Type B pancreatic cell (in vitro differentiated cells): ENCODE data around the gene HSPB8. TPM values are rescaled to one million over a fixed set of nuclear protein-coding genes. Genes with fewer than 3 reads are reported as not detected.

ENCODE experiments used
- DNase-seq: peaks from one replicate; pipeline ENCODE4 v3.0.0; 2021; ENCODE audit warnings: mixed read lengths; ENCODE audit not compliant: unreplicated experiment; ENCODE audit errors: extremely low spot score
- H3K27ac Mint-ChIP-seq: 2 replicates; pipeline ENCODE4 v1.8.0; 2021; ENCODE audit warnings: mild to moderate bottlenecking, mixed read lengths
- H3K27me3 Mint-ChIP-seq: 2 replicates; pipeline ENCODE4 v1.8.0; 2021; ENCODE audit warnings: mixed read lengths
- H3K36me3 Mint-ChIP-seq: 2 replicates; pipeline ENCODE4 v1.8.0; 2021; ENCODE audit warnings: mixed read lengths
- H3K4me1 Mint-ChIP-seq: one replicate; pipeline ENCODE4 v1.8.0; 2021; ENCODE audit warnings: mixed read lengths; ENCODE audit not compliant: unreplicated experiment
- H3K4me3 Mint-ChIP-seq: 2 replicates; pipeline ENCODE4 v1.8.0; 2021; ENCODE audit warnings: mild to moderate bottlenecking, mixed read lengths
- H3K9me3 Mint-ChIP-seq: 2 replicates; pipeline ENCODE4 v1.8.0; 2021; ENCODE audit warnings: mixed read lengths
- total RNA-seq: library from RNA; stranded (reverse); gene quantifications from 2 replicates; pipeline ENCODE4 v1.2.1, GENCODE V29; 2021; ENCODE audit warnings: low replicate concordance
- TF ChIP-seq, protein P1 (sequence below): fragments of 200-600 bp; sonication (generic); conservative IDR thresholded peaks from 2 replicates; pipeline ENCODE4 v1.5.0; 2021; ENCODE audit warnings: antibody characterized with exemption, mild to moderate bottlenecking

The HSPB8 gene
- total RNA-seq, 1 donor from 2014 or later = 17.0 TPM

DNA sequence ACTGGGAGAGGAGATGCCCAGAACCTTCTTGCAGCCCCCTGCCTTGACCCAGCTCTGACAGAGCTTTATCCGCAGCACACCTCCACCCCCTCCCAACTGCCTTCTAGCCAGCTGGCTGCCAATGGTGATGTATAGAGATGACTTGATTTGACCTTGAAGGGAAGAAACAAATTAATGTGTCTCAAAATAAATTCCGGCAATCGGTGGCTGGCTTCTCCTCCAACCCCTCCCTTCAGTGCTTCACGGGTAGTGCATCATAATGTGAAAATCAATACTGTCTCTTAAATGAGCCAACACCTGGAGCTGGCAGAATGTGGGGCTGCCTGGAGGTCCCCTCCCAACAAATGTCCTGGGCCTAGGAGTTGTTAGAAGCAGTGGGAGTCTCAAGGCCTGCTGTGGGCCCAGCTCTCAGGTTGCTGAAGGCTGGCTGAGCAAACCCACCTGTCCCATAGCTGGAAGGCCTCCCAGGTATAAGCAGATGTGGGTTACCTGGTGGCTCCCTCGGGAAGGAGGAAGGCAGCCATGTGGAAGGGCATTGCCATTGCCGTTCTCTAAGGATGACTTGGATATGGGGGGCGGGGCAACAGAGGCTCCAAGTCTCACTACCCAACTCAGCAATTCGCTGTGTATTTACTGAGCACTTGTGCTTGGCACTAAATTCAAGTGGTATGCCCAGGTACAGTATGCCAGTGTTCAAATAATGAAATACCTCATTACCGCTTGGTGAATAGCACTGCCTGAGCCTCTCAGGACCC lies 23.2 kb downstream of the HSPB8 start:
- Mint-ChIP-seq H3K9me3 (no peaks in the 10 kb centered on the region), H3K27ac (no peak overlapping the region), H3K4me3 (no peak overlapping the region), H3K27me3 (no peaks in the 10 kb centered on the region), H3K36me3 (no peaks in the 10 kb centered on the region), H3K4me1 (peaks cover 8% of the 10 kb centered on the region)
- TF ChIP-seq, protein P1, sequence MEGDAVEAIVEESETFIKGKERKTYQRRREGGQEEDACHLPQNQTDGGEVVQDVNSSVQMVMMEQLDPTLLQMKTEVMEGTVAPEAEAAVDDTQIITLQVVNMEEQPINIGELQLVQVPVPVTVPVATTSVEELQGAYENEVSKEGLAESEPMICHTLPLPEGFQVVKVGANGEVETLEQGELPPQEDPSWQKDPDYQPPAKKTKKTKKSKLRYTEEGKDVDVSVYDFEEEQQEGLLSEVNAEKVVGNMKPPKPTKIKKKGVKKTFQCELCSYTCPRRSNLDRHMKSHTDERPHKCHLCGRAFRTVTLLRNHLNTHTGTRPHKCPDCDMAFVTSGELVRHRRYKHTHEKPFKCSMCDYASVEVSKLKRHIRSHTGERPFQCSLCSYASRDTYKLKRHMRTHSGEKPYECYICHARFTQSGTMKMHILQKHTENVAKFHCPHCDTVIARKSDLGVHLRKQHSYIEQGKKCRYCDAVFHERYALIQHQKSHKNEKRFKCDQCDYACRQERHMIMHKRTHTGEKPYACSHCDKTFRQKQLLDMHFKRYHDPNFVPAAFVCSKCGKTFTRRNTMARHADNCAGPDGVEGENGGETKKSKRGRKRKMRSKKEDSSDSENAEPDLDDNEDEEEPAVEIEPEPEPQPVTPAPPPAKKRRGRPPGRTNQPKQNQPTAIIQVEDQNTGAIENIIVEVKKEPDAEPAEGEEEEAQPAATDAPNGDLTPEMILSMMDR = no peak
- DNase-seq = no peak

DNA sequence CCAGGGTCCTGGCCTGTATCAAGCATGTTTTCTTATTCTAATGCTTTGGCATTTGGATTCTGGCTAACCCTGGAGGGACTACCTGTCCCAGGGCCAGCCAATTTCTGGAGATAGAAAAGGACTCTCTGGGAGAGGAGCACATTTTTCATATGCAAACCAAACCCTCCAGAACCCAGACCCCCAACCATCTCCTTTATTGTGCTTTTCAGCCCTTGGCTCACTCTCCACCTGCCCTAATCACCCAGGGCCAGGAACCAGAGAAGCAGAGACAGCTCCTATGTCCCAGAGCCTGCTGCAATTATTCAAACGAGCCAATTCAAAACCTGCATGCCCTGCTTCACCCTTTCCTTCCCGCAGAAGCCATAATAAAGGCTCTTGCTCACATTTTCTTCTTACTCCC lies 23.8 kb downstream of the HSPB8 start:
- Mint-ChIP-seq H3K9me3 (no peaks in the 10 kb centered on the region), H3K27me3 (no peaks in the 10 kb centered on the region), H3K27ac (peak overlapping the region; percentile 61), H3K36me3 (no peaks in the 10 kb centered on the region), H3K4me3 (no peak overlapping the region), H3K4me1 (peaks cover 14% of the 10 kb centered on the region)
- TF ChIP-seq, protein P1 = no peak
- DNase-seq = no peak

DNA sequence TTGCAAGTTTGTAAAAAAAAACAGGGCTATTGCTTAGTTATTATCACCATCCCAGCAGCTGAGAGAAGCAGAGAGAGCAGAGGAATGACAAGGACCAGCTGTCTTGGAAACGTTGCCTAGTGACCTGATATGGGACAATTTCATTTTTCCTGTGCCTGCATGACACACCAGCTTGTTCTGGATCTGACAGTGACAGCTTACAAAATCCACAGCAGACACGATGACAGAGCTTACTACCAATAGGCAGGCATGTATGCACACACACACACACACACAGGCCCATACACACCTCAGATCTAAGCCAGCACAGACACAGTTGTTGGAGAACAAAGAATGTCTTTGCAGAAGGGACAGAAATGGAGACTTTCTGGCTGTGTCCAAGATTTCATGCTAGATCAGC lies 25.4 kb downstream of the HSPB8 start:
- no peak for DNase-seq
- H3K4me3 Mint-ChIP-seq = no peak overlapping the region
- peaks cover 19% of the 10 kb centered on the region for H3K4me1 Mint-ChIP-seq
- H3K36me3 Mint-ChIP-seq = no peaks in the 10 kb centered on the region
- TF ChIP-seq, protein P1 = no peak
- H3K27me3 Mint-ChIP-seq = no peaks in the 10 kb centered on the region
- H3K9me3 Mint-ChIP-seq = no peaks in the 10 kb centered on the region
- H3K27ac Mint-ChIP-seq = no peak overlapping the region

DNA sequence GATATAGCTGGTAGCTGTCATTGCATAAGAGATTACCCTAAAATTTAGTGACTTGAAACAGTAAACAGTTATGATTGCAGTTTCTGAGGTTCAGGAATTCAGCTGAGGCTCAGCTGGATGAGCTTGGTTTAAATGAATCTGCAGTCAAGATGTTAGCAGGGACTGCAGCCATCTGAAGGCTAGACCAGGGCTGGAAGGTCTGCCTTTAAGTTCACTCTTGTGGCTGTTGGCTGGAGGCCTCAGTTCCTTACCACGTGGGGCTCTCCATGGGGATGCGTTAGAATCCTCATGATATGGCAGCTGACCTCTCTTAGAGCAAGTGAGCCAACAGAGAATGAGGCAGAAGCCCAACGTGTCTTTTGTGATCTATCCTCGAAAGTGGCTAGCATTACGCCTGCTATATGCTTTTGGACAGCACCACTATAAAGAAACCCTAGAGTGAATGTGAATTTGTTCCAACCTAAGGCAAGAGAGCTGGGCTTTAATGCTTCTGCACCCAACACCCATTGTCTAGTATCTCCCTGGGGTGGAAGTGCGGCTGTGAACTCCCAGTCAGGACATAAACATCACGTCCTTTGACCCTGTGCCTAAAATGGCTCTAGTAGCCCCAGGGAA lies 26.0 kb downstream of the HSPB8 start:
- Mint-ChIP-seq H3K9me3 (no peaks in the 10 kb centered on the region), H3K36me3 (no peaks in the 10 kb centered on the region)

DNA sequence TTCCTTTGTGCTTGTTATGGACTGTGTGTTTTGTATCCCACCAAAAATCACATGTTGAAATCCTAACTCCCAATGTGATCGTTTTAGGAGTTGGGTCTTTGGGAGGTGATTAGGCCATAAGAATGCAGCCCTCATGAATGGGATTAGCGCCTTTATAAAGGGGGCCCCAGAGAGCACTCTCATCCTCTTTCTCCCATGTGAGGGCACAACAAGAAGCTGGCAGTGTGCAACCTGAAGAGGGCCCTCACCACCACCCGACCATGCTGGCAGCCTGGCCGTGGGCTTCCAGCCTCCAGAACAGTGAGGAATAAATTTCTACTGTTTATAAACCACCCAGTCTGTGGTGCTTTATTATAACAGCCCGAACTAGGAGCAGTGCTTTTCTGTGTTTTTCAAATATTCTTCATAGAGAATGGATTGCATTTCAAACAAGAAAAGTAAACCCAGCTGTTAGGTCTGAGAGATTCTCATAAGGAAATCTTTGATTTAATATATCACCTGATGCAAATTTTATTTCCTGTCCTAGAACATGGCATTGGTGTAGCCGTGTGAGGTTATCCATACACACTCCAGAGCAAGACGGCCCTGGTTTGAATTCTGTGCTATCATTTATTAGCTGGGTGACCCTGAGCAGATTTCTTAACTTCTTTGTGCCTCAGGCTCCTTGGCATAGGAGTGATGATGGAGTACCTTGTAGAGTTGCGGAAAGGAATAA lies 27.8 kb downstream of the HSPB8 start:
- Mint-ChIP-seq H3K4me3 (no peak overlapping the region), H3K4me1 (peaks cover 19% of the 10 kb centered on the region)

More for the DNA sequence above, 26.0 kb downstream of the HSPB8 start:
- TF ChIP-seq, protein P1 = no peak
- Mint-ChIP-seq H3K27ac (no peak overlapping the region), H3K4me3 (no peak overlapping the region), H3K27me3 (no peaks in the 10 kb centered on the region), H3K4me1 (peaks cover 19% of the 10 kb centered on the region)
- DNase-seq = no peak

More for the DNA sequence above, 27.8 kb downstream of the HSPB8 start:
- TF ChIP-seq, protein P1 = no peak
- no peaks in the 10 kb centered on the region for H3K27me3 Mint-ChIP-seq
- no peaks in the 10 kb centered on the region for H3K36me3 Mint-ChIP-seq
- H3K27ac Mint-ChIP-seq = no peak overlapping the region
- no peak for DNase-seq
- no peaks in the 10 kb centered on the region for H3K9me3 Mint-ChIP-seq
